ENCODE measurements around the gene F2. TPM values are rescaled to one million over a fixed set of nuclear protein-coding genes. Genes with fewer than 3 reads are reported as not detected.

Gene F2
- total RNA-seq, 1 donor from 2014 or later, result not detected

GRCh38 chr11:46722566-46723358 lies 3.7 kb downstream of the F2 start:
- H3K4me3 ChIP-seq, result no peak overlapping the region
- DNase-seq (no peak), ATAC-seq (no peak)
- no peaks in the 10 kb centered on the region for H3K27me3 ChIP-seq
- H3K9me3 ChIP-seq, result no peaks in the 10 kb centered on the region
- no peaks in the 10 kb centered on the region for H3K36me3 ChIP-seq
- TF ChIP-seq CTCF (IDR thresholded peaks at IDR 0.05), result no peak
- no peak overlapping the region for H3K27ac ChIP-seq
- intact Hi-C loops (cut with DNase I), result no loop called here
- no peaks in the 10 kb centered on the region for H3K4me1 ChIP-seq

- intact Hi-C loops (cut with DNase I), result no loop called here
- H3K36me3 ChIP-seq, result no peaks in the 10 kb centered on the region
- H3K4me3 ChIP-seq, result no peak overlapping the region
- no peak for TF ChIP-seq CTCF (IDR thresholded peaks at IDR 0.05)
- H3K27me3 ChIP-seq, result no peaks in the 10 kb centered on the region
- H3K27ac ChIP-seq, result no peak overlapping the region
- no peaks in the 10 kb centered on the region for H3K4me1 ChIP-seq
- ATAC-seq (no peak), DNase-seq (no peak)
- no peaks in the 10 kb centered on the region for H3K9me3 ChIP-seq
These were observed 4.3 kb downstream of the F2 start for GRCh38 chr11:46723359-46723680.

GRCh38 chr11:46724088-46724487 lies 5.1 kb downstream of the F2 start:
- no peak for DNase-seq
- Histone ChIP-seq H3K4me3 (no peak overlapping the region), H3K27ac (no peak overlapping the region), H3K9me3 (no peaks in the 10 kb centered on the region), H3K4me1 (no peaks in the 10 kb centered on the region), H3K36me3 (no peaks in the 10 kb centered on the region), H3K27me3 (no peaks in the 10 kb centered on the region)
- ATAC-seq, result no peak
- TF ChIP-seq CTCF (IDR thresholded peaks at IDR 0.05), result no peak
- intact Hi-C loops (cut with DNase I), result no loop called here

GRCh38 chr11:46725338-46726205 lies 6.6 kb downstream of the F2 start:
- DNase-seq (no peak), ATAC-seq (no peak)
- no peak overlapping the region for H3K4me3 ChIP-seq
- TF ChIP-seq CTCF (IDR thresholded peaks at IDR 0.05), result no peak
- no peaks in the 10 kb centered on the region for H3K36me3 ChIP-seq
- H3K9me3 ChIP-seq, result no peaks in the 10 kb centered on the region
- no peaks in the 10 kb centered on the region for H3K4me1 ChIP-seq
- intact Hi-C loops (cut with DNase I), result no loop called here
- no peaks in the 10 kb centered on the region for H3K27me3 ChIP-seq
- no peak overlapping the region for H3K27ac ChIP-seq

- TF ChIP-seq CTCF (IDR thresholded peaks at IDR 0.05), result no peak
- no peak for ATAC-seq
These were observed 7.3 kb downstream of the F2 start for GRCh38 chr11:46726206-46726862.

More at GRCh38 chr11:46726206-46726862, 7.3 kb downstream of the F2 start:
- DNase-seq, result no peak
- no peaks in the 10 kb centered on the region for H3K27me3 ChIP-seq
- H3K36me3 ChIP-seq, result no peaks in the 10 kb centered on the region
- no peaks in the 10 kb centered on the region for H3K9me3 ChIP-seq
- no peak overlapping the region for H3K27ac ChIP-seq
- intact Hi-C loops (cut with DNase I), result no loop called here
- no peaks in the 10 kb centered on the region for H3K4me1 ChIP-seq
- no peak overlapping the region for H3K4me3 ChIP-seq

Measured in upper lobe of right lung (tissue), 1 donor.